Body of pancreas (tissue), 4 donors: ENCODE results near the gene CNOT10. TPM values are rescaled to one million over a fixed set of nuclear protein-coding genes. Genes with fewer than 3 reads are reported as not detected.

Source experiments
- ATAC-seq: fragments of 150-250 bp; one replicate; pipeline ENCODE4 v1.9.1; 2016
- DNase-seq, 4 donors: peaks; one replicate each; pipeline ENCODE4 v3.0.0-alpha.2; 2019
- H3K27ac ChIP-seq, 4 donors: fragments of 200-600 bp; sonication (generic); 1 replicate in 3 of 4; 2 replicates in 1 of 4; pipeline versions ENCODE4 v1.5.1 to v1.6.1; 2016 to 2019; ENCODE audit warnings: mild to moderate bottlenecking in 1 of 4, mixed read lengths in 1 of 4, moderate library complexity in 1 of 4
- H3K27me3 ChIP-seq, 2 donors: fragments of 200-600 bp; sonication (generic); one replicate each; pipeline ENCODE4 v1.6.0; 2016; ENCODE audit warnings: mild to moderate bottlenecking in 1 of 2
- H3K36me3 ChIP-seq, 2 donors: fragments of 200-600 bp; sonication (generic); replicated peaks in 1 of 2; 2 replicates each; pipeline ENCODE4 v1.5.1; 2016; ENCODE audit warnings: low read depth in 2 of 2; ENCODE audit not compliant: insufficient read depth in 1 of 2
- H3K4me1 ChIP-seq: fragments of 200-600 bp; sonication (generic); one replicate; pipeline ENCODE4 v1.6.0; 2016
- H3K4me3 ChIP-seq, 2 donors: fragments of 200-600 bp; sonication (generic); 1 replicate in 1 of 2; 2 replicates in 1 of 2; pipeline ENCODE4 v1.5.1; 2016 to 2019
- H3K9me3 ChIP-seq, 3 donors: fragments of 200-600 bp; sonication (generic); 1 replicate in 2 of 3; 2 replicates in 1 of 3; pipeline ENCODE4 v1.5.1; 2016
- POLR2A ChIP-seq, 3 donors: fragments of 450-650 bp; IDR thresholded peaks; one replicate each; pipeline ENCODE4 v1.6.1; 2016; ENCODE audit warnings: antibody characterized with exemption in 3 of 3, mild to moderate bottlenecking in 2 of 3
- WGBS, 2 donors: methylation state at CpG; one replicate each; pipeline ENCODE4 v1.1.5; 2017; 5-methylcytosine and 5-hydroxymethylcytosine counted together
- intact Hi-C: fragments of 100-400 bp; cut with DNase I; formaldehyde crosslinking; loops from one replicate; pipeline ENCODE4 v1.15.1; 2023
- total RNA-seq, 2 donors: library from RNA; depleted of rRNA; stranded (reverse); fragments of >200 nt; gene quantifications; one replicate each; pipeline ENCODE4 v1.1.0, GENCODE V29; 2016
- TF ChIP-seq, protein P1 (sequence below), 7 experiments: fragments of 450-650 bp in 4 of 7; fragments of 200-600 bp in 3 of 7; sonication (generic) in 3 of 7; IDR thresholded peaks; one replicate each; pipeline ENCODE4 v1.5.1; 2016 to 2019; ENCODE audit warnings: antibody characterized with exemption in 7 of 7

Gene CNOT10
- total RNA-seq, 2 donors from 2014 or later: 10.4 to 22.1 TPM

DNA sequence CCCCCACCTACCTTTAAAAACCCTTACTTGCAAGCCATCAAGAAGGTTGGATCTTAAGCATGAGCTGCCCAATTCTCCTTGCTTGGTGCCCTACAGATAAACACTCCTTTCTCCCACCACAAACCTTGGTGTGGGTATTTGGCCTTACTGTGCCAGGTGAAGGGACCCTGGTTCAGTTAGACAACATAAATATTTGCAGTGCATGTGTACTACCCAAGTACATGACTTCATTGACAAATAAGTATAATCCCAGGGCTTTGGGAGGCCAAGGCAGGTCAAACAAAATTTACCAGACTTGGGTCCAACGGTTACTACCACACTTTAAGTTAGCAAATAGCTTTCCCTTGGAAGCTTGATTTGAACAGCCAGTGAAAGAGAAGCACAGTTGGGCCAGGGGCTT is 9.3 kb upstream of the CNOT10 start:
- no peak for TF ChIP-seq POLR2A (IDR thresholded peaks at IDR 0.05)
- TF ChIP-seq, protein P1, sequence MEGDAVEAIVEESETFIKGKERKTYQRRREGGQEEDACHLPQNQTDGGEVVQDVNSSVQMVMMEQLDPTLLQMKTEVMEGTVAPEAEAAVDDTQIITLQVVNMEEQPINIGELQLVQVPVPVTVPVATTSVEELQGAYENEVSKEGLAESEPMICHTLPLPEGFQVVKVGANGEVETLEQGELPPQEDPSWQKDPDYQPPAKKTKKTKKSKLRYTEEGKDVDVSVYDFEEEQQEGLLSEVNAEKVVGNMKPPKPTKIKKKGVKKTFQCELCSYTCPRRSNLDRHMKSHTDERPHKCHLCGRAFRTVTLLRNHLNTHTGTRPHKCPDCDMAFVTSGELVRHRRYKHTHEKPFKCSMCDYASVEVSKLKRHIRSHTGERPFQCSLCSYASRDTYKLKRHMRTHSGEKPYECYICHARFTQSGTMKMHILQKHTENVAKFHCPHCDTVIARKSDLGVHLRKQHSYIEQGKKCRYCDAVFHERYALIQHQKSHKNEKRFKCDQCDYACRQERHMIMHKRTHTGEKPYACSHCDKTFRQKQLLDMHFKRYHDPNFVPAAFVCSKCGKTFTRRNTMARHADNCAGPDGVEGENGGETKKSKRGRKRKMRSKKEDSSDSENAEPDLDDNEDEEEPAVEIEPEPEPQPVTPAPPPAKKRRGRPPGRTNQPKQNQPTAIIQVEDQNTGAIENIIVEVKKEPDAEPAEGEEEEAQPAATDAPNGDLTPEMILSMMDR (IDR thresholded peaks at IDR 0.05): no peak
- H3K36me3 ChIP-seq: no peaks in the 10 kb centered on the region
- no peak for ATAC-seq
- DNase-seq: no peak
- H3K27me3 ChIP-seq: no peaks in the 10 kb centered on the region
- WGBS, 2 donors: 65 to 73% methylated on average over 1 of the region's 1 CpG
- H3K4me3 ChIP-seq: no peak overlapping the region
- intact Hi-C loops: no loop called here
- H3K27ac ChIP-seq: no peak overlapping the region
- no peaks in the 10 kb centered on the region for H3K9me3 ChIP-seq
- H3K4me1 ChIP-seq: no peaks in the 10 kb centered on the region

DNA sequence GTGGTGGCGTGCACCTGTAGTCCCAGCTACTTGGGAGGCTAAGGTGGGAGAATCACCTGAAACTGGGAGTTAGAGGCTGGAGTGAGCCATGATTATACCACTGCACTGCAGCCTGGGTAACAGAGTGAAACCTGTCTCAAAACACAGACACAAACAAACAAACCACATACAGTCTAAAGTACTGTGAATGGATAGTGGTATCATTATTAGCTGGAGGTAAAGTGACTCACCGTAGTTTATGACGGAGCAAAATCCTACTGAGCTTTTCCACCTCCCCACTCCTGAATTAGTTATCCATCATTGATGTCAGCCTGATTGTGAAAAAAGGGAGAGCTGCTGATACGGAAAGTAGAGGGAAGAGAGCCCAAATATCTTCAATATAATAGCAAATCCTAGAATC is 3.2 kb upstream of the CNOT10 start:
- no peaks in the 10 kb centered on the region for H3K36me3 ChIP-seq
- no peak for ATAC-seq
- no peak overlapping the region for H3K4me3 ChIP-seq
- 81 to 87% methylated on average over 4 of the region's 4 CpGs for WGBS, 2 donors
- TF ChIP-seq POLR2A (IDR thresholded peaks at IDR 0.05): no peak
- TF ChIP-seq, protein P1 (IDR thresholded peaks at IDR 0.05): no peak
- peaks cover 18% of the 10 kb centered on the region for H3K4me1 ChIP-seq
- no peaks in the 10 kb centered on the region for H3K9me3 ChIP-seq
- intact Hi-C loops: loop anchor here (10.0 kb wide), 1 partner anchor 117 kb away; no protein-coding TSS in a partner anchor
- no peak for DNase-seq
- no peaks in the 10 kb centered on the region for H3K27me3 ChIP-seq
- no peak overlapping the region for H3K27ac ChIP-seq

DNA sequence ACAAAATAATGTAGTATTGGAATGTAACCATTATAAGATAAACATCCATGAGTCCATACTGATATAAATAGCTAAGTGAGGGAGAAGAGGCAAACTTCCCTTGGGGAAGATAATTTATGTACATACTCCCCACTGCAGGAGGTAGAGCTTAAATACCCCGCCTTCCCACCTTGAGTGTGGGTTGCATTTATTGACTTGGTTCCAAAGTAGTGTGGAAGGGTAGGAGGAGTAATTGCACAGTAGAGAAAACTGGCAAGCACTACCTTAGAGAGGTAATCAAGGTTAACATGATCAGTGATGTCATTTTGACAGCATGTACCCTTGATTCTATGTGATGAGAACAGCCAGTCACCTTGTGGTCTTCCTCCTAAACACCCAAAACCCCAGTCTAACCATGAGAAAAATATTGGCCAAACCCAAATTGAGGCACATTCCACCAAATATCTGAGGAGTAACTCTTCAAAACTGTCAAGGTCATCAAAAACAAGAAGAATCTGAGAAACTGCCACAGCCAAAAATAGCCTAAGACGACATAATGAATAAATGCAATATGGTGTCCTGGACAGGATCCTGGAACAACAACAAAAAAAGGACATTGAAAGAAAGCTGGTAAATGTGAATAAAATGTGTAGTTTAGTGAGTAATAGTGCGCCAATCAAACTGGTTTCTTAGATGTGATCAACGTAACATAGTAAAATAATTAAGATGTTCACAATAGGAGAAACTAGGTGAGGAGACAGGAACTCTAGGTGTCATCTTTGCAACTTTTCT is 774 bp upstream of the CNOT10 start:
- H3K27me3 ChIP-seq: no peaks in the 10 kb centered on the region
- intact Hi-C loops: loop anchor here (10.0 kb wide), 1 partner anchor 119 kb away; no protein-coding TSS in a partner anchor
- peak overlapping the region; percentile 7 to 81 for H3K4me3 ChIP-seq
- TF ChIP-seq, protein P1 (IDR thresholded peaks at IDR 0.05): no peak
- TF ChIP-seq POLR2A (IDR thresholded peaks at IDR 0.05): no peak
- peak overlapping the region in 3 of 4 donors; percentile 70 to 84 (median 82) for H3K27ac ChIP-seq
- WGBS, 2 donors: 36 to 40% methylated on average over 4 of the region's 4 CpGs
- peaks cover 21% of the 10 kb centered on the region for H3K4me1 ChIP-seq
- H3K9me3 ChIP-seq: no peaks in the 10 kb centered on the region
- no peaks in the 10 kb centered on the region for H3K36me3 ChIP-seq
- no peak for DNase-seq
- no peak for ATAC-seq

DNA sequence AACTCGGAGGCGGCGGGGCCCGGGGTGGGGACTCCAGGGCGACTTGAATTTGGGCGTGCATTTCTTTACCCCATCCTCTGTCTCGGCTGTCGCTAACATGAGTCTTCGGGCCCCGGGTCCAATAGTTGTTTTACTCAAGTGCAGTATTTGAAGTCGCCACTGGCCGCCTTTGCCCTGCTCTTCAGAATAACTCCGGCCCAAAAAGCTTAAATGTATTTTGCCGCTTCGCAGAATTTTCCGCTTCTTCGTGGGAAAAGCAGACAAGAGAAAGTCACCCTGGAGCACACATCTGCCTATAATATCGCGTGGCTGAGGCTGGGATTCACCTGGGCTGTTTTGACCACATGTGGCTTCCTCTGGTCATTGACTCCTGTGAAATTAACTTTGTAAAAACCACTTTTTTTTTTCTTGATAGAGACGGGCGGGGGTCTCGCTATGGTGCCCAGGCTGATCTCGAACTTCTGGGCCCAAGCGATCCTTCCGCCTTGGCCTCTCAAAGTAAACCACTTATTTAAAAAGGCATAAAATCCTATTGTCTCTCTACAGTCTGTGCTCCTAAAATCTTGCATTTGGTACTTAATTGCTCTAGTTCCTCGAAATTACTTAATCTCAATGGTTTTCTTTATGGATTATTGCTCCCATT is 676 bp downstream of the CNOT10 start:
- intact Hi-C loops: loop anchor here (10.0 kb wide), 1 partner anchor 121 kb away; no protein-coding TSS in a partner anchor

More for the DNA sequence above, 676 bp downstream of the CNOT10 start:
- peak in 1 of 4 donors; percentile 5 for DNase-seq
- no peaks in the 10 kb centered on the region for H3K9me3 ChIP-seq
- H3K27me3 ChIP-seq: no peaks in the 10 kb centered on the region
- H3K36me3 ChIP-seq: no peaks in the 10 kb centered on the region
- H3K4me3 ChIP-seq: peak overlapping the region; percentile 76 to 81
- WGBS, 2 donors: 5% methylated on average over 19 to 25 of the region's 26 CpGs
- peak overlapping the region; percentile 44 to 84 (median 76) for H3K27ac ChIP-seq
- TF ChIP-seq, protein P1 (IDR thresholded peaks at IDR 0.05): no peak
- no peak for TF ChIP-seq POLR2A (IDR thresholded peaks at IDR 0.05)
- H3K4me1 ChIP-seq: peaks cover 21% of the 10 kb centered on the region
- ATAC-seq: no peak
